HG03060 (cell line): ENCODE measurements around the gene COX5A.

ENCODE experiments used
- ATAC-seq: cut with Tn5 transposase; IDR thresholded peaks from one replicate; pipeline ENCODE4 v1.9.1; 2021; ENCODE audit warnings: low read depth, moderate number of reproducible peaks; ENCODE audit not compliant: unreplicated experiment

Gene COX5A

GRCh38 chr15:74873036-74873755 is 64.7 kb downstream of the COX5A start, which contains the start of gene SCAMP2:
Gene SCAMP2 (minus strand): TSS chr15:74873365. CDS start chr15:74873255, 110 bp downstream.
- ATAC-seq = peak; percentile 69

- no peak for ATAC-seq
These were observed 65.2 kb downstream of the COX5A start for GRCh38 chr15:74872702-74873035.

- no peak for ATAC-seq
These were observed 67.2 kb downstream of the COX5A start for GRCh38 chr15:74870436-74871215.
